GM08714 (cell line): Measurements from ENCODE around the gene MICAL2.

Experiments used
- H3K4me3 ChIP-seq: fragments of 200-500 bp; sonication (Bioruptor generic); 2 replicates; pipeline ENCODE4 v1.5.1; 2014; ENCODE audit warnings: mild to moderate bottlenecking, low read length, inconsistent platforms
- ZNF274 ChIP-seq: IDR thresholded peaks from 2 replicates; pipeline ENCODE4 v1.6.1; 2012; ENCODE audit warnings: mild to moderate bottlenecking, low read depth, low read length

The MICAL2 gene

GRCh38 chr11:12225046-12225739 lies 114.8 kb downstream of the MICAL2 start:
- TF ChIP-seq ZNF274, result no peak
- no peak overlapping the region for H3K4me3 ChIP-seq

DNA sequence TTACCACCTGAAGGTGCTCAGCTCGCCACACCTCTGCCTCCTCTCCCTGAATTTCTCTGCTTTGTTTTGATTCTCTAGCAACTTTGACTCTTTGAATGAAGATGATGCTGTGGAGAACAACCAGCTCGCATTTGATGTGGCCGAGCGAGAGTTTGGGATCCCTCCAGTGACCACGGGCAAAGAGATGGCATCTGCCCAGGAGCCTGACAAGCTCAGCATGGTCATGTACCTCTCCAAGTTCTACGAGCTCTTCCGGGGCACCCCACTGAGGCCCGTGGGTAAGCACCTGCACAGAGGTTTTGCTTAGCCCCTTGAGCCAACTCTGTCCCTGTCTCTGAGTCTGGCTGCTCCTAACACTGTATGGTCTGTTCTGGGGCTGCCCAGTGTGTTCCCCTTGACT lies 115.7 kb downstream of the MICAL2 start:
- TF ChIP-seq ZNF274, result no peak
- no peak overlapping the region for H3K4me3 ChIP-seq

GRCh38 chr11:12229450-12230229 lies 119.2 kb downstream of the MICAL2 start:
- no peak overlapping the region for H3K4me3 ChIP-seq
- TF ChIP-seq ZNF274, result no peak

DNA sequence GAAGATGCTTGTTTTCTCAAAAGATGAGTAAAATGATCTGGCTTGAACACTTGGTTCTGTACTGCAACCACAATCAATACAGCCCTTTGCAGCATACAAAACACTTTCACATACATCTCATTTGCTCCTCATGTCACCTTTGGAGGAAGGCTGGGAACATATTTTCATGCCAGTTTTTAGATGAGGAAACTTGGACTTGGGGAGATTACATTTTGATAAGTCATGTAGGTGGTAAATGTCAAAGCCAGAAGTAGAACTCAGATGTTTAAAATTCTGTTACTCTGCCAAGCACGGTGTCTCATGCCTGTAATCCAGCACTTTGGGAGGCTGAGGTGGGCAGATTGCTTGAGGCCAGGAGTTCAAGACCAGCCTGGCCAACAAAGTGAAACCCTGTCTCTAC lies 121.8 kb downstream of the MICAL2 start:
- no peak overlapping the region for H3K4me3 ChIP-seq

GRCh38 chr11:12232817-12233601 lies 122.6 kb downstream of the MICAL2 start:
- TF ChIP-seq ZNF274, result no peak
- H3K4me3 ChIP-seq, result no peak overlapping the region

More for the DNA sequence above, 121.8 kb downstream of the MICAL2 start:
- TF ChIP-seq ZNF274, result no peak

DNA sequence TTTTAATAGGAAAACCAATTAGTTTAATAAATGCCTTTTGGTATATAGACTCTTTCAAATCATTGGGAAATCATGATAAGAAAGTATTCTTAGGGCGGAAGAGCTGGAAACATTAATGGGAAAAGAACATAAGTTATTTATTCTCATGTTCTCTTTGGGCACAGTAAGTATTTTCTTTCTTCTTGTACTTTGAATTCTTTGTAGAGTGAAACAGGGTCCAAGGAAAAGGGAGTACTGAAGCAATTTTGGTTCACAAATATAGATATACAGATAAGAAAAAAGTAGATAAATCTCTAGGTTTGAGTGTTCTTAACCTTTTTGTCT lies 123.2 kb downstream of the MICAL2 start:
- TF ChIP-seq ZNF274, result no peak
- no peak overlapping the region for H3K4me3 ChIP-seq

DNA sequence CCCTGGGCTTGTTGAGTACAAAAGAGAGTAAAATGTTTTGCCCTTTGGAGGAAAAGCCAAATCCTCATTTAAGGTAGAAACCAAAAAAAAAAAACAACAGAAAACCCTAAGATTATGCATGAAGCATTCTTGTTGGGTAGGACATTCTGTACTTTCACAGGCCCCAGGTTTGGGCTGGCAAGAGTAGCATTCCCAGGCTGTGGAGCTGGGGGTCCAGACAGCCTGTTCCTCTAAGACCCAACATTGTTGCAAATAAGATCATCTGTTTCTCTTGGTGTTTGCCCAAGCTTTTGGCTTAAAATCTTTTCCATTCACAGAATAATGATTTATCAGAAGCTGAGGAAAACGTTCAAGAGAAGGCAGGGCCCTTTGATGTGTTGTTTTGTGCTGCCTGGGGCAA lies 123.8 kb downstream of the MICAL2 start:
- TF ChIP-seq ZNF274, result no peak
- no peak overlapping the region for H3K4me3 ChIP-seq

GRCh38 chr11:12235080-12235479 lies 124.7 kb downstream of the MICAL2 start:
- H3K4me3 ChIP-seq, result no peak overlapping the region
- no peak for TF ChIP-seq ZNF274

DNA sequence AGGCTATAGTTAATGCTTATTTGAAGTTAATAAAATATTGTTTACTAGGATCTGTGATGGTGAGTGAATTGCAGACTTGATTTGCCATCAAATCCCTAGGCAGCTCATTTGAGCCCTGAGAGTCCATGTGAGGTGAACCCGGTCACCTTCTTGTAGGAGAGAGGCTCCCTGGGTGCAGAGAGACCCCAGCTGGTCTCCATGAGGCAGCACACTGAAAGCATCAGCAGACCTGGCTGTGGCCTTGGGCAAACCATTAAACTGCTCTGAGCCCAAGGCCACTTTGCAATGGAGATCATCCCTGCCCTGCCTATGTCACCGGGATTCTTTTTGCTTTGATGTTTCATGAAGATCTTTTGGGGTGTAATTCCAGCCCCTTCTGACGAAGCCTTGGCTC lies 125.2 kb downstream of the MICAL2 start:
- H3K4me3 ChIP-seq, result no peak overlapping the region
- no peak for TF ChIP-seq ZNF274

DNA sequence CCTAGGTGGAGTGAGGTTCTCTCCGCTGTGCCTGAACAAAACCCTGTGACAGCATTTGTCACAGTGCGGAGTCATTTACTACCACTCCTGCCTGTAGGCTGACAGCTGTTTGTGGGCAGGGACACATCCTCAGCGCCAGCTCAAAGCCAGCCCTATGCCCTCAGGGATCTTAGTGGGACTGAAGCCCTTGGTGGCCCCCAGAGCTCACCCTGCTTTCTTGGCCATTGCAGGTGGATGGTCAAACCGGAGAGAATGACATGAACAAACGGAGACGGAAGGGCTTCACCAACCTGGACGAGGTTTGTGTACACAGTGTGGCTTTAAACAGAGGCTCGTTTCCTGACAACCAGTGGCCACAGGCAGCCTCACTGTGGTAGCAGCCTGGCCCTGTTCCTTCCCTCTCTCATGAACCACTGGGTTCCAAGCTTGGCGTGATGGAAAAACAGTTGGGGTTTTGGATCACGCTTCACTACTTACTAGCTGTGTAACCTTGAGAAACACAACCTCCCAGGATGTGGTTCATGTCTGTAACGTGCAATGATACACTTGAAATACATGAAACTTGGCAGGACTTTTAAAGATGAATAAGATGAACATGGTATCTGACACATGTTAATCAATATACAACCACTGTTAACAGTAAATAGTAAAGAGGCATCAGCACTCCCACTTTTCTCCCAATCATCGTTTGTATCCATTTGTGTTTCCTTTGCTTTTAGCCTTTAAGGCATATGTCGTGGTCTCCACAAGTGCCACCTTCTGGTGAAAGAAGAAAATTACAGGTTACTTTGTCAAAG lies 125.8 kb downstream of the MICAL2 start:
- TF ChIP-seq ZNF274, result no peak
- H3K4me3 ChIP-seq, result no peak overlapping the region

GRCh38 chr11:12236744-12237101 lies 126.3 kb downstream of the MICAL2 start:
- no peak for TF ChIP-seq ZNF274
- no peak overlapping the region for H3K4me3 ChIP-seq

GRCh38 chr11:12237381-12237784 lies 127.0 kb downstream of the MICAL2 start:
- no peak overlapping the region for H3K4me3 ChIP-seq
- no peak for TF ChIP-seq ZNF274

DNA sequence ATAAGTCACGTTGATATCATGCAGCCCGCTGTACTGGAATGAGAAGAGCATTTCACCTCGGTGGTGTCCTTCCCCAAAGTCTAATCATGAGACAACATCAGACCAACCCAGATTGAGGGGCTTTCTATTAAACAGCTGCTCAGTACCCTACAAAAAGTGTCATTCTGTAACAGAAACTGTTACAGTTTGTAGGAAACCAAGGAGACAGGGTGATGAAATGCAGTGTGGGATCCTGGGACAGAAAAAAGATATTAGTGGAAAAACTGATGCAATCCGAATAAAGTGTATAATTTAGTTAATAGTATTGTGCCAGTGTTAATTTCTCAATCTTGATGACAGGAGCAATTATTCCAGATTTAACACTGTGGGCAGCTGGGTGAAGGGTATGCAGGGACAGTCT lies 128.0 kb downstream of the MICAL2 start:
- no peak overlapping the region for H3K4me3 ChIP-seq
- TF ChIP-seq ZNF274, result no peak

GRCh38 chr11:12239396-12239795 lies 129.0 kb downstream of the MICAL2 start:
- H3K4me3 ChIP-seq, result no peak overlapping the region
- TF ChIP-seq ZNF274, result no peak

GRCh38 chr11:12239804-12240371 lies 129.5 kb downstream of the MICAL2 start:
- H3K4me3 ChIP-seq, result no peak overlapping the region
- no peak for TF ChIP-seq ZNF274
